ENCODE data around the gene HEY2. TPM values are rescaled to one million over a fixed set of nuclear protein-coding genes. Genes with fewer than 3 reads are reported as not detected.

Gene HEY2
- total and polyA plus RNA-seq, 10 of the 15 experiments (the other 5 are each of a cell fraction or from before 2014, with no cell fraction given) = 0.01 to 0.32 (median 0.08) TPM; not detected in 4

DNA sequence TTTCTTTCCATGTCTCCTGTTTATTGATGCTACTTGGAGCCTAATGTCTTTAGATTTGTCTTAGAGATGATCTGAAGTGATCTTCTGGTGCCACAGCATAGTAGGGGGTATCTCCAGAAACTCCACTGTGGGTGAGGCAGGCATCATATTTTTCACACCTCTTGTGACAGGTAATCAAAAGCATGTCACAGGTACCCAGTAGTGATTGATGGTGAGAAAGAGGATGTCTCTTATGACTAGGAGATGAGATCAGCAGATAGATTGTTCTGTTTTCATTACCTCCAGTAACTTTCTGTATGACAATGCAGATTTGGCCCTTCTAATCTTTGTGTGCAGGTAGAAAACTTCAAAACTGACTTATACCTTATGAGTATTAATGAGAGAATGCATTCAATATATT is 54.8 kb downstream of the HEY2 start (continued):
- TF ChIP-seq BMI1 (IDR thresholded peaks at IDR 0.05; ENCODE audit: borderline replicate concordance) (peak; percentile 89), HCFC1 (IDR thresholded peaks at IDR 0.05; ENCODE audit: low read length) (no peak), CBX3 (IDR thresholded peaks at IDR 0.05; ENCODE audit: borderline replicate concordance, low read depth) (no peak), LARP7 (IDR thresholded peaks at IDR 0.05) (no peak), CHD1 (IDR thresholded peaks at IDR 0.05; ENCODE audit: low read depth, low read length) (no peak), ZNF384 (IDR thresholded peaks at IDR 0.05; ENCODE audit: borderline replicate concordance, low read depth, low read length) (no peak), DPF2 (IDR thresholded peaks at IDR 0.05) (peak; percentile 99), SP1 (IDR thresholded peaks at IDR 0.05; ENCODE audit: low read depth, low read length) (no peak), POLR2AphosphoS2 (IDR thresholded peaks at IDR 0.05; ENCODE audit: low read depth, low read length) (no peak), FOXK2 (IDR thresholded peaks at IDR 0.05) (no peak), TARDBP (IDR thresholded peaks at IDR 0.05; ENCODE audit: borderline replicate concordance) (no peak), MYB (IDR thresholded peaks at IDR 0.05; ENCODE audit: borderline replicate concordance, low read depth, low read length) (no peak), STAT3 (IDR thresholded peaks at IDR 0.05; ENCODE audit: low read depth, low read length) (no peak), RUNX3 (IDR thresholded peaks at IDR 0.05; ENCODE audit: low read length) (peak; percentile 86), PML (IDR thresholded peaks at IDR 0.05; ENCODE audit: low read length) (peak; percentile 74; the same call in 1 of the 2 replicates), NFYB (IDR thresholded peaks at IDR 0.05; ENCODE audit: insufficient read depth, low read depth, low read length) (no peak), RB1 (IDR thresholded peaks at IDR 0.05; ENCODE audit: borderline replicate concordance) (no peak), NR2C1 (IDR thresholded peaks at IDR 0.05) (no peak), YY1 (IDR thresholded peaks at IDR 0.05; ENCODE audit: low read depth, low read length) (no peak), RFX5 (IDR thresholded peaks at IDR 0.05; ENCODE audit: low read depth, low read length) (no peak), KDM1A (IDR thresholded peaks at IDR 0.05; ENCODE audit: borderline replicate concordance) (no peak), ZNF207 (IDR thresholded peaks at IDR 0.05; ENCODE audit: borderline replicate concordance) (no peak)
- TF ChIP-seq, protein P1, sequence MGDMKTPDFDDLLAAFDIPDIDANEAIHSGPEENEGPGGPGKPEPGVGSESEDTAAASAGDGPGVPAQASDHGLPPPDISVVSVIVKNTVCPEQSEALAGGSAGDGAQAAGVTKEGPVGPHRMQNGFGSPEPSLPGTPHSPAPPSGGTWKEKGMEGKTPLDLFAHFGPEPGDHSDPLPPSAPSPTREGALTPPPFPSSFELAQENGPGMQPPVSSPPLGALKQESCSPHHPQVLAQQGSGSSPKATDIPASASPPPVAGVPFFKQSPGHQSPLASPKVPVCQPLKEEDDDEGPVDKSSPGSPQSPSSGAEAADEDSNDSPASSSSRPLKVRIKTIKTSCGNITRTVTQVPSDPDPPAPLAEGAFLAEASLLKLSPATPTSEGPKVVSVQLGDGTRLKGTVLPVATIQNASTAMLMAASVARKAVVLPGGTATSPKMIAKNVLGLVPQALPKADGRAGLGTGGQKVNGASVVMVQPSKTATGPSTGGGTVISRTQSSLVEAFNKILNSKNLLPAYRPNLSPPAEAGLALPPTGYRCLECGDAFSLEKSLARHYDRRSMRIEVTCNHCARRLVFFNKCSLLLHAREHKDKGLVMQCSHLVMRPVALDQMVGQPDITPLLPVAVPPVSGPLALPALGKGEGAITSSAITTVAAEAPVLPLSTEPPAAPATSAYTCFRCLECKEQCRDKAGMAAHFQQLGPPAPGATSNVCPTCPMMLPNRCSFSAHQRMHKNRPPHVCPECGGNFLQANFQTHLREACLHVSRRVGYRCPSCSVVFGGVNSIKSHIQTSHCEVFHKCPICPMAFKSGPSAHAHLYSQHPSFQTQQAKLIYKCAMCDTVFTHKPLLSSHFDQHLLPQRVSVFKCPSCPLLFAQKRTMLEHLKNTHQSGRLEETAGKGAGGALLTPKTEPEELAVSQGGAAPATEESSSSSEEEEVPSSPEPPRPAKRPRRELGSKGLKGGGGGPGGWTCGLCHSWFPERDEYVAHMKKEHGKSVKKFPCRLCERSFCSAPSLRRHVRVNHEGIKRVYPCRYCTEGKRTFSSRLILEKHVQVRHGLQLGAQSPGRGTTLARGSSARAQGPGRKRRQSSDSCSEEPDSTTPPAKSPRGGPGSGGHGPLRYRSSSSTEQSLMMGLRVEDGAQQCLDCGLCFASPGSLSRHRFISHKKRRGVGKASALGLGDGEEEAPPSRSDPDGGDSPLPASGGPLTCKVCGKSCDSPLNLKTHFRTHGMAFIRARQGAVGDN (IDR thresholded peaks at IDR 0.05) = no peak
- TF ChIP-seq, protein P2, sequence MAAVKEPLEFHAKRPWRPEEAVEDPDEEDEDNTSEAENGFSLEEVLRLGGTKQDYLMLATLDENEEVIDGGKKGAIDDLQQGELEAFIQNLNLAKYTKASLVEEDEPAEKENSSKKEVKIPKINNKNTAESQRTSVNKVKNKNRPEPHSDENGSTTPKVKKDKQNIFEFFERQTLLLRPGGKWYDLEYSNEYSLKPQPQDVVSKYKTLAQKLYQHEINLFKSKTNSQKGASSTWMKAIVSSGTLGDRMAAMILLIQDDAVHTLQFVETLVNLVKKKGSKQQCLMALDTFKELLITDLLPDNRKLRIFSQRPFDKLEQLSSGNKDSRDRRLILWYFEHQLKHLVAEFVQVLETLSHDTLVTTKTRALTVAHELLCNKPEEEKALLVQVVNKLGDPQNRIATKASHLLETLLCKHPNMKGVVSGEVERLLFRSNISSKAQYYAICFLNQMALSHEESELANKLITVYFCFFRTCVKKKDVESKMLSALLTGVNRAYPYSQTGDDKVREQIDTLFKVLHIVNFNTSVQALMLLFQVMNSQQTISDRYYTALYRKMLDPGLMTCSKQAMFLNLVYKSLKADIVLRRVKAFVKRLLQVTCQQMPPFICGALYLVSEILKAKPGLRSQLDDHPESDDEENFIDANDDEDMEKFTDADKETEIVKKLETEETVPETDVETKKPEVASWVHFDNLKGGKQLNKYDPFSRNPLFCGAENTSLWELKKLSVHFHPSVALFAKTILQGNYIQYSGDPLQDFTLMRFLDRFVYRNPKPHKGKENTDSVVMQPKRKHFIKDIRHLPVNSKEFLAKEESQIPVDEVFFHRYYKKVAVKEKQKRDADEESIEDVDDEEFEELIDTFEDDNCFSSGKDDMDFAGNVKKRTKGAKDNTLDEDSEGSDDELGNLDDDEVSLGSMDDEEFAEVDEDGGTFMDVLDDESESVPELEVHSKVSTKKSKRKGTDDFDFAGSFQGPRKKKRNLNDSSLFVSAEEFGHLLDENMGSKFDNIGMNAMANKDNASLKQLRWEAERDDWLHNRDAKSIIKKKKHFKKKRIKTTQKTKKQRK (IDR thresholded peaks at IDR 0.05; ENCODE audit: low read depth, low read length) = no peak
- TF ChIP-seq, protein P3, sequence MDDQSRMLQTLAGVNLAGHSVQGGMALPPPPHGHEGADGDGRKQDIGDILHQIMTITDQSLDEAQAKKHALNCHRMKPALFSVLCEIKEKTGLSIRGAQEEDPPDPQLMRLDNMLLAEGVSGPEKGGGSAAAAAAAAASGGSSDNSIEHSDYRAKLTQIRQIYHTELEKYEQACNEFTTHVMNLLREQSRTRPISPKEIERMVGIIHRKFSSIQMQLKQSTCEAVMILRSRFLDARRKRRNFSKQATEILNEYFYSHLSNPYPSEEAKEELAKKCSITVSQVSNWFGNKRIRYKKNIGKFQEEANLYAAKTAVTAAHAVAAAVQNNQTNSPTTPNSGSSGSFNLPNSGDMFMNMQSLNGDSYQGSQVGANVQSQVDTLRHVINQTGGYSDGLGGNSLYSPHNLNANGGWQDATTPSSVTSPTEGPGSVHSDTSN (IDR thresholded peaks at IDR 0.05; ENCODE audit: insufficient replicate concordance, low read depth, low read length) = peak; percentile 86
- TF ChIP-seq, protein P4, sequence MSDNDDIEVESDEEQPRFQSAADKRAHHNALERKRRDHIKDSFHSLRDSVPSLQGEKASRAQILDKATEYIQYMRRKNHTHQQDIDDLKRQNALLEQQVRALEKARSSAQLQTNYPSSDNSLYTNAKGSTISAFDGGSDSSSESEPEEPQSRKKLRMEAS (IDR thresholded peaks at IDR 0.05; ENCODE audit: low read depth, low read length) = no peak
